Activated T-cell treated with anti-CD3 and anti-CD28 coated beads for 48 hours (primary cell): ENCODE results near the gene MSI2.

ENCODE experiments used
- DNase-seq: peaks from one replicate; pipeline ENCODE4 v3.0.0-alpha.2; 2020; ENCODE audit warnings: low read depth

MSI2 gene

DNA sequence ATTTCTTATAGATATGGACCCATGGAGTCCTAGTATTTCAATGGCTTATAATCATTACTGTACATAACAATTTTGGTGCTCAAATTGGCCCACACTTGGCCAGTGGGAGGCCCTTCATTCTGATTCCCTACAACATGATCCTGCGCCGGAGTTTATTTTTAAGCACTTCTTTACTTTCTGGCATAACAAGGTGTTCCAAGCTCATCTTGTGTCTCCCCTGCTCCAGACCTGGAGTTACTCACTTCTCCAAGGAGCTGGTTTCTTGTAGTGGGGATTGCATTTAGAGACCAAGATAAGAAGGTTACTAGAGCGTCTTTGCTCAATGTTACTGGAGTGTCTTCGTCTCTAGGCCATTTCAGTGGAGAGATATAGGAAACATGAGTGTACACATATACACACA, 87.9 kb downstream of the MSI2 start:
- no peak for DNase-seq

DNA sequence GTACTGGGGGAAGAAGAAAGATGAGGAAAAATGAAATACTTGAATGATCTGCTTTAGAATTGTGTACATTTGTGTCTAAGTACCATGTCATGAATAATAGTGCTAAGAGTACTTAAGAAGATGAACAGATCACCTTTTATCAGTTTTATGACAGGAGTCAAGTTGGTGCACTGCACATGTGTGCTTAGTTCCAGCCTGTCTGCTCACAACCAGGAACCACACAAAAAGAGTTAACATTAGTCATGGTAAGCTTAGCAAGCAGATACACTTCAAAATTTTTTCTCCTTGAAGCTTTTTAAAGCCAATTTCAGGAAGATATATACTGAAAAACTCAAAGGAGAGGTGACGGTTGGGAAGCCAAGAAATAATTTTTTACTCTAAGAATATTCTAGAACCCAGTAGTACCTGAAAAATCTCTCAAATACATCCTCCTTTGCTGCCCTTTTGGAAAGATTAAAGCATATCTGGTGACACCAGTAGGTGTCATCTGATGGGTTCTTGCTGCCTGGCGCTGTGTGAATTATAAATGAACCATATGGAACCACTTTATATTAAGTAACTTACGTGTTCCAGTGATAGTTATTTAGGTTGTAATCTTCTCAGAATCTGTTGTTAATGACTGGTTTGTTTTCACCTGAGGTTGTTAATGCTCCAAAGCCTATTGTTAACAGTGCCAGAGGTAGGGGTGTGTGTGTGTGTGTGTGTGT, 93.4 kb downstream of the MSI2 start:
- no peak for DNase-seq

DNA sequence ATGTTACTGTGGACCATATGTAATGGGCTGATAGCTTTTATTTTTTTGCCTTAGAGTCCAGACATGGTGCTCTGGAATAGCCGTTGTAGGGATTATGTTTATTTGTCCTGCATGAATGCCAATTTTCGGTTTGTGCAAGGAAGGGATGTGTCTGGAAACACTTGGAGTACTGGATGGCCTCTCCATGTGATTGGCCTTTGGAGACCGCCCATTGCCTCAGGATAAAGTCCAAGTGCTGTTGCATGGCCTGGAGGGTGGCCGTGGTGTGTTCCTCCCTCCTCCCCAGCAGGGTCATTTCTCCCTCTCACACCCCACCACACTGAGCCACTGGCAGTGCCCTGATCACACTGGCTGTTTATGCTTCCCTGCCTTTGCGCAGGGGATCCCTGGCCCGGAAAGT, 93.9 kb downstream of the MSI2 start:
- no peak for DNase-seq

DNA sequence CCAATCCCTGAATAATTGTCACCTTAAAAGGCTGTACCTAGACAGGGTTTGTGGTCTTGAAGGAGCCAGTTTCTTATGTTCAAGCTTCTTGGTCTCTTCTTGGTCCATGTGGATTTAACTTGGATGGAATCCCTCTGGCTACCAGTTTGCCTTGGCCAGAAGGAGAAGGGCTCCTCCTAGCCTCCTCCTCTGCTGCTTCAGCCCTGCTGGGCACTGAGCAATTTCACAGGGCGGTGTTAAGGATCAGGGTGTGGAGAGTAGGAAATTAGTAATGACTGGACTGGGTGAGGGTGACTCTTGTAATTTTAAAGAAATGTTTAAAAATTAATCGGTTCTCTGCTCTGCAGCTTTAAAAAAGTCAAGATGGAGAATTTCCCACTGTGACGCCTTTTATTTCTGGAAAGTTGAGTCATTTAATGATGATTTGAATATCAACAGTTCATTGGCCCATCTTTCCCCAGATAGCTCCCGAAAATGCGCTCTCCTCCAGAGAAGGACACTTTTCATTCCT, 96.4 kb downstream of the MSI2 start:
- no peak for DNase-seq

DNA sequence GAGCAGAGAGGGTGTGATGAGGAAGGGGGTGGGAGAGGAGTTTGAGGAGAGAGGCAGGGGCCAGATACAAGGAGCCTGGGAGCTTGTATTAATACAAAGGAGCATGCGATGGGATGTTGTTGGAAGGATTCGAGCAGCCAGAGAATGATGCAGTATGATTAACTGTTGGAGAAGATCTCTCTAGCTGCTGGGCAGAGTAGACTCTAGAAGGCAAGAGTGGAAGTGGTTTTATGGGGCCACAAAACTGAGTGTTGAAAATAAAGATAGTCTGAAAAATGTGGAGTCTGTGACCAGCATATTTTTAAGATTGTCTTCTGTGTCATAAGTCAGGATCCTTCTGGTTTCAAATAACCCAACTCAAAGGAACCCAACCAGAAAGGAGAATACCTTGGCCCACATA, 98.3 kb downstream of the MSI2 start:
- no peak for DNase-seq

DNA sequence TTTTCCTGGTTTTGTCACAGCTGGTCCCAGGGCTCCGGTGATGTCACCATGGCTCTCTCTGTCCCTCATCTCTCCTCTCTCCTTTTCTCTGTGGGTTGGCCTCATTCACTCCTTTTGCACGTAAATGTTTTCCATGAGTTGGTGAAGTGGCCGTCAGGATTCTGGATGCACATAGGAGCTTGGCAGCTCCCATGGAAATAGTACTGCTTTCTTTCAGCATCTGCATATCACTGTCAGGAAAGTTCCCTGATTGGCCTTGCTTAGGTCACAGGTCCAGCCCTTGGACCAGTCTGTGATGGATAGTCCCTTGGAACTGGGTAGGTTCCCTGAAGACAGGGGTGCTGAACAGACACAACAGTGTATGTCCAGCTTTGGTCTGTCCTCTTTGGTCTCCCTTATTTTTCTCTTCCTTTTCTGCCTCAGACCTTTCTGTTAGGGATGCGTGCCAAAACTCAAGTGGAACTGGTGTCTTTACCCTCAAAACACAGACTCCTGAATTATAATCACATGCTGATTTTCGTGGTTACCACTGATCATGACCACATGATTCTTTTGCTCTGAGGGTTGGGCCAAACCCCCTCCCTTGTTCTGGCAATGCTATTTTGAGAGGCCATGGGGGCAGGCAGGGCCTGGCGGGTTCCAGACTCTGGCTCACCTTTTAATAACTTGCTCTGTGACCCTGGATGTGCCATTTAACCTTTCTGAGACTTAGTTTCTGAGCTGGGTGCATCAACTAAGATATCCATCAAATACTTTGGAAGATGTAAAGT, 99.0 kb downstream of the MSI2 start:
- DNase-seq: no peak

DNA sequence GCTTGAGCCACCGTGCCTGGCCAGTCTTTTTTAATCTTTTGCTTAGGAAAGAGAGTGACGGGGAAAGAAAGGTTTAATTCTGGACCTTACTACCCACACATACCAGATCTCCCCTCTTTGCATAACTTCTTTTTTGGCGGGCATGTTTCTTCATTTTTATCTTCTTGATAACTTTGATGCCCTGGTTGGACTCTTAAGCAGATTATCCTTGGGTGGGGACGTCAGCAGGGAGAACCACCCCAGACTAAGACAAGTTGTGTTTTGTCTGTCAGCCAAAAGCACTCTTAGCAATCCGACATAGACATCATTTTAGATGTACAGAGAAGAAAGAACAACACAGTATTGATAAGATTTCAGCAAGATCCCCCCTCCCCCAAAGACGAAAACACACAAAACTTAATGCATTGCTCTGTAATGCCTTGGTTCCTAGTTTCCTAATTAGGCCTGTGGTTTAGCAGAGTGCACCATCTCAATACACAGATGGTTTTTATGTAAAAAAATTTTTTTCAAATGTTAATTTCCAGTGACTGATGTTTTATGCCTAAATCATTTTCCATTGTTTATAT, 99.9 kb downstream of the MSI2 start:
- no peak for DNase-seq

DNA sequence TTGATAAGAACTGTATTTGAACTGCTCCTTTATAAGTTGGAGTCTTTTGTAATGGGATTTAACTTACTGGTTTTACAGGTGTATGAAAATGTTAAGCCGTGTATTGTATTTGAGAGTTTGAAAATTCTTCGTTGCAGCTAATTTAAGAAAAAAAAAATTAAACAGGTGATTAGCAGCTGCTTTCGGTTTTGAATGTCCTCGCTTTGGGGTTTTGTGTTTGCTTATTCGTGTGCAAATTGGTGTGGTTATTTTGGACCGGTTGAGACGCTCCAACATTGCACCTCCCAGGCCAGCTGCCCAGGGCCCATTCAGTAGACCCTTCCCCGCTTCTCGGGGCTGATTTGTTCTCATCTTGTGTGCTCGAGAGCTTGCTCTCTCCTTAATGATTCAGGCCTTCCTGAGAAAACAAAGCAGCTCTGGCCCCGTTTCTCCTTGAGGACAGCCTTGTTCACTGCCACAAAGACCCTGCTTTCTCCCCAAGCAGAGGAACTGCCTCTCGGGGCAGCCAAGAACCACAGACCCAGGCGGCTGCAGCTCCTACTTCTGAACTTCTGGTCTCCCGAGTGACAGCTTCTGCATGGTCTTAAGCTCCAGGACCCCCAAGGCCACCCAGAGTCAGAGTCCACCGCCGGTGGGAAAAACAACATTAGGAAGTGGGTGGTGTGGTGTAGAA, 100.5 kb downstream of the MSI2 start:
- DNase-seq: no peak

DNA sequence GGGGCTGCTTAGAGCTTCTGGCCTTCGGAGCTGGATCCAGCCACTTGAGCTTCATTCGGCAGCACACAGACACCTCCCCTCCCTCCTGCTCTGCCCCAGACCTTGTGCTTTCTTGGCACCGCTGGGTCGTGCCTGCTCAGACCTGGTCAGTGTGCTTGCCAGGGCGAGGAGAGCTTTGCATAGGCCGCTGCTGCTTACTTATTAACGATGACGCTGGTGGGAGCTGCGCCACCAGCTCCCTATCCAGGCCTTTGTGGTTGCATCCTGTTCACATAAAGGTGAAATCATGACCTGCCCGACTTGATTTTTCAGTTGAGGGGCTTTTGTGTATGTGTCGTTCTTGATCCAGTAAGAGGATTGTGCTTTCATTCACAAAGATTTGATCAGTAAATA, 101.1 kb downstream of the MSI2 start:
- DNase-seq: no peak

DNA sequence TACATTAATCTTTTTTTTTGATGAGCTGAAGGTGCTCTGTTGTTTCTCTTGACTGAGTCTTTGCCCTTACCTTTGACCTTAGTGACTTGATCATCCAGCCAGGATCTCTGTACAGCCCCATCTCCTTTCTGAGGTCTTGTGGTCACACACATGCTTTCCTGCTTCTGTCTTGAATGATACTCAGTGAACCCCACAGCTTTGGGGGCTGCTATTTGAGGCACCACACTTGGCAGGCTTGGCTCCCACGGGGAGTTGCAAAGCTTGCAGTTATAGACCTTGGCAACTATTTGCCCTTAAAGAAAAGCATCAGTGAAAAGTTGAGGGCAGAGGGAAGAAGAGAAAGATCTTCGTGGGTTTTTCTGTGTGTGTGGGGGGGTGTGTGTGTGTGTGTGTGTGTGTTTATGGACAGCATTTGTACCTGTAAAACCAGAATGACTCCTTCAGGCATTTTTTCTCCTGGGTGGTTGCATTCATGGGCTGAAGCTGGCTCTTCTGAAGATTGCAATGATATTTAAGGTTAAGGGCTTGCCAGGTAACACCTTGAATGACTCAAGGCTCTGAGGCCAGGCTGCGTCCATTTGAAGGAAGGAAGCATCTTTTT, 101.6 kb downstream of the MSI2 start:
- no peak for DNase-seq

DNA sequence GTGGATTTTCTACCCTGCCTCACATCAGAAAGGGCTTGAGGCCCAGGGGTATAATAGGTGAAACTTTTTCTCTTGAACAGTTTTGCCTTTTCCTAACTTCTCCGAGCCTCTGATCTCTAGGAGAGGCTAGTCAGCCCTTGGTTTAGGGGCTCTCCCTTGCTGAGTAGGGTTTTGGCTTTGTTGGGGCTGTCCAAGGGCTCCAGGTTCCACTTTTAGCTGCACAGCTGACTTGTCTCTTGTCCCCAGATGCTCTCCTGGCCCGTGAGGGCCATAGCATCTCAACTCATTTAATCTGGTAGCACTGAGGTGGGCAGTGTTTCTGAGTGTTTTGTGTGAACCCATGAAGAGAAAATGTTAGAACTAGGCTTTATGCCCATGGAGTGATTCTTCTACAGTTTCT, 103.9 kb downstream of the MSI2 start:
- no peak for DNase-seq

DNA sequence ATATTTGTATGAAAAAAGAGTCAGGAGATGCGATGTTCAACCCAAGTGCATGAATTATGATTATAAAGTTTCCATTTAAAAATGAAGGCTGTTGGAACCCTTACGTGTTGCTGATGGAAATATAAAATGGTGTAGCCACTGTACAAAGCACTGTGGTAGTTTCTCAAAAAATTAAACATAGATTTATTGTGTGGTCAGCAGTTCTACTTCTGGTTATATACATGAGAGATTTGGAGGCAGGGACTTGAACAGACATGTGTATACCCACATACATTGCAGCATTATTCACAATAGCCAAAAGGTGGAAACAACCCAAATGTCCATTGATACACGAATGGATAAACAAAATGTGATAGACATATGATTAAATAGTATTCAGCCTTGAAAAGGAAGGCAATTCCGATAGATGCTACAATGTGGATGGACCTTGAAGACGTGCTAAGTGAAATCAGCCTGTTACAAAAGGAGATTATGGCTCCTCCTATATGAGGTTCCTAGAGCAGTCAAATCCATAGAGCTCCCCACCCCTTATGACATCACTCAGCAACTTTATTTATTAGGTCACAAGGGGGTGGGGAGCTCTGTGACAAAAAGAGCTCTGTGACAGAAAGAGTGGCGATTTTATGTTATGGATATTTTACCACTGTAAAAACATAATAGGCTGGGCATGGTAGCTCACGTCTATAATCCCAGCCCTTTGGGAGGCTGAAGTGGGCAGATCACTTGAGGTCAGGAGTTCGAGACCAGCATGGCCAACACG, 106.7 kb downstream of the MSI2 start:
- no peak for DNase-seq

DNA sequence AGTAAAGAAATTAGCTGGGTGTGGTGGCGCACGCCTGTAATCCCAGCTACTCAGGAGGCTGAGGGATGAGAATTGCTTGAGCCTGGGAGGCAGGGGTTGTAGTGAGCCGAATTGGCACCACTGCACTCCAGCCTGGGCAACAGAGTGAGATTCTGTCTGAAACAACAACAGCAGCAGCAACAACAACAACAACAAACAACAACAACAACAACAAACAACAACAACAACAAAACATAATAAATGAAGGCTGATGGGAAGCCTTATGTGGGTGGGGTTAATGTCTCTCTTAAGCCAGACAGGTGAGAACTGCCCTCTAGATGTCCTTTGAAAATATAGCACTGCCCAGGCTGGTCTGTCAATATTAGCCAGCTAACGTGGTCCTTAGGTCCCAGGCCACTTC, 107.3 kb downstream of the MSI2 start:
- DNase-seq: no peak

DNA sequence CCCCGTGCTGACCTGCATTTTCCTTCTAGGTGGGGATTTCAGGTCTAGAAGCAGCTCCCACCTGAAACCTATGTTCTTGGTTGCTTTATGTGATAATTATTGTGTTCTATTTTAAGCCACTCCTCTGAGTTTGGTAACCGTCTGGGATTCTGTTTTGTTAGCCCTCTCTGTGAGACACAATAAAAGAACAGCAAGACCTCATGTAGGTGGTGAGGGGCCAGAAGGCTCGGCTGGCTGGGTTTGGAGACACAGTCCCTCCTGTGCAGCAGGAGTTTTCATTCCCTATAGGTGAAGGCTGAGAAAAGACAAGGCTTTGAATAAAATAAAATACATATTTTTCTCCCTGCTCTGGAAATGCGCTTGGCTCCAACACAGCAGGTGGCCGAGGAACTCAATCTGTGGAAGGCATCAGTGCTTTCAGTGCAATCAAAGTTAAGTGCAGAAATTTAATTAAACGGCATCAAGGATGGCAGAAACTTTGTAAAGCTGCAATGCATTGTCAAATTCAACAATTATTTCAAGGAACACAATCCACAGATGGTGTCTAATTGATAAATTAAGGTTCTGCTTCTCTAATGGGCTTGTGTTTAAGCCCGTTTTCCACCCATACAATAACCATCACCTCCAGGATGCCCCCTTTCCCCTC, 107.8 kb downstream of the MSI2 start:
- no peak for DNase-seq

DNA sequence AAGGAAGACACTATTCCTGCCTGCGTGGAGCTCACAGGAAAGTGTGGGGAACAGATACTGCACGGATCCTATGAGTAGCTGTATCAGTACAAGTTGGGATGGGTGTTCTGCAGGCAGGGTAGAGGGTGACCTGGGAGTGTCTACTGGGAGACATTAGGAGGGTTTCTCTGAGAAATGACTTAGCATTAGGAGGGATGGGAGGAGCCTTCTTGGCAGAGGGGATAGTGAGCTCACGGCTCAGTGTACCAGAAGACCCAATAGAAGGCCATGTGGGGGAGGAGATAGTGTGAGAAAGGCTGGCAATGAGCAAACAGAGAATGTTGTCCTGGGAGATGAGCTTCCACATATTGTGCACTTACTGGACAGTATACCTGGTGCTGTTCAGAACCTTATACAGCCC, 109.1 kb downstream of the MSI2 start:
- no peak for DNase-seq

DNA sequence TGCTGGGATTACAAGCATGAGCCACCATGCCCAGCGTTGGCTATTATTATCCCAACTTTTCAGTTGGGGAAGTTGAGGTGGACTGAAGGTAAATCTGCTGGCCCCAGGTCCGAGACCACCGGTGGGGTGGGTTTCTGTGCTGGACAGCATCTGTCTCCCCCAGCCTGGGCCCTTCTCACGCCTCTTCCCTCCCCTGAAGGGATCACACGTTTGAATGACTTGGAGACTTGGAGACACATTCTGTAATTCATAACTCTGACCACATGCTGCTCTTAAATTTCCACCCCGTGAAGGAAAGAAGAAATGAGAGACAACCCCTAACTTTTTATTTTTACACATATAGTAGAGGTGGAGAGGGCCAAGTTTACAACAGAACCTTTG, 109.8 kb downstream of the MSI2 start:
- DNase-seq: no peak

DNA sequence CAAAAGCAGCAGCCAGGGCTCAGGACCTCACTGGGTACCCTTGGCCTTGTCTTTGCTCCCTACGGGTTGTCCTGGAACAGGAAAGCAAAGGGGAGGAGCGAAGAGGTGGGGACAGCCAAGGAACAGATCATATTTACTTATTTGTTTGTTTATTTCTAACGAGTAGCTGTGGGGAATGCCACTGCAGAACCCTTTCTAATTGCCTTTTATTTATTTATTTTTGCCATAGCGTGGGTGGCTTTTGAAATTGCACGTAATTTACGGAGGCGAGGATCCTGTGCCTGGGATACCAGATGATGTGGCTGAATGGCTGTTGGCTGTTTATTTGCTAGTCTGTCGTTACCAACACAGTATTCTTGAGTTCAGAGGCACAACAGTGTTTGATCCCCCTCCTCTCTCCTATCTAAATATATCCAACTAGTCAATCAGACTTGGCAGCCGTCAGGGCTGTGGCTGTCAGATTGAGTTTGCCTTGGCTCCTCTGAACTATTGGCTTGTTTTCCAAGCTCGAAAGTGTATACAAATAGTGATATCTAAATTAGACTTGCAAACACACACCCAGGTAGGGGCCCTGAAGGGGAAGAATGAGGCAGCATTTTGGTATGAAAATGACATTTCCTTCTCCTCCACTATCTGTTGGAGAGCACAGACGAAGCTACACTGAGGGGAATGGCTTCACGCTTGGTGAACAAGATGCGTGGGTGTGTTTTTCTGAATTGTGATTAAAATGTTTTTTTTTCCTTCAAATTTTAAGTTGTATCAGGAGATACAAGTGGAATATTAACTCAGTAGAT, 110.4 kb downstream of the MSI2 start:
- DNase-seq: no peak

DNA sequence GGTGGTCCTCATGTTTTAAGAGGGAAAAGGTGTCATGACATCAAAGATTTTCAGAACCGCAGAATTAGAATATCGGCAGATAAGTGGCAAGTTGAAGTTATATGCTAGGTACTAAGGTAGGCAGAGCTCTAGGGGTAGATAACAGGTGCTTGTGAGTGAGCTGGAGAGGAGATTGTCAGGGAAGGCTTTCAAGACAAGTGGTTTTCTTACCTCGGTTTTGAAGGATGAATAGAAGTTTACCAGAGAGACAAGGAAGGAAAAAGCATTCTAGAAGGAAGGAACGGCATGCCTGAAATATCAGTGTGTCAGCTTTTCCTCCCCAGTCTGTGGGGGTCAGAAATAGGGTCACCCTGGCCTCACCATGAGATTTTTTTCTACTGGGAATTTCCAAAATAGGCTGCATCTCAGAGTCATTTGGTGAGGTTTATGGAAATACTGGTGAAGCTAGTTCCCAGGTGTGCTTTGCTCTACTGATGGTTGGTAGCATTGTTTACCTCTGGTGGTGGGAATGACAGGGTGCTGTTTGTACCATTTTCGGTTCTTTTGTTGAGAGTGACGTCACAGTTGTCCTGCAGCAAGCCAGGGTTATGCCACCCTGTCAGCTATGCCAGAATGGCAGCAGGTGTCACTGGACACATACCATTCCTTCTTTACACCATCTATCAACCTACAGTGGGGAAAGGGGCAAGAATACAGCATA, 112.5 kb downstream of the MSI2 start:
- no peak for DNase-seq

DNA sequence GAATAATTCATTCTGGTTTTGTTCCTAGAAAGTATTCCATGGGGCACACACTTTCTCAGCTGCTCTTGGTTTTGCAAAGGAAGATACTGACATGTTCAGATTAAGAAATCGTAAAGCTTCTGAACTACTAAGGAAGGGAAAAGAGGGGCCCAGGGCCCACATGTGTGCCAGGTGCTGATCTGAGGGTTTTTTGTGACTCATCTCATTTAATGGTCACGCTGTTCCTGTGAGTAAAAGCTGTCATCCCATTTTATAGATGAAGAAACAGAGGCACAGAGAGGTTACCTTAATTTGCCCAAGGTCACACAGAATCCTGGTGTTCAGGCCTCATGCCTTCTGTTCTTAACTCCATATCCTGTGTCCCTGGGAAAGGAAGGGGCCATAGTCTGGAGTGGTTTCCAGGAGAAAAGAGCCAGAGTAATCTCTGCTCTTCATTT, 113.2 kb downstream of the MSI2 start:
- no peak for DNase-seq
